H1 (cell line): ENCODE results near the gene TSR1. TPM values are rescaled to one million over a fixed set of nuclear protein-coding genes. Genes with fewer than 3 reads are reported as not detected.

Source experiments
- EZH2 ChIP-seq: fragments of 200-600 bp; sonication (generic); IDR thresholded peaks from 2 replicates; pipeline ENCODE4 v1.7.1; 2012; ENCODE audit warnings: low read depth, mild to moderate bottlenecking, moderate library complexity, low read length, inconsistent platforms; ENCODE audit not compliant: severe bottlenecking
- HDAC2 ChIP-seq, 2 experiments: fragments of 300-600 bp in 1 of 2; sonication (generic) in 1 of 2; IDR thresholded peaks; 2 replicates each; pipeline ENCODE4 v1.6.1; 2011 to 2012; ENCODE audit warnings: low read depth in 2 of 2, low read length in 2 of 2, mild to moderate bottlenecking in 2 of 2, moderate library complexity in 2 of 2, borderline replicate concordance in 1 of 2, inconsistent platforms in 1 of 2
- TBP ChIP-seq: IDR thresholded peaks from 2 replicates; pipeline ENCODE4 v1.6.1; 2011; ENCODE audit warnings: low read depth, low read length, improper control_type of control experiment
- polyA plus RNA-seq, 7 experiments: library from polyadenylated mRNA; depleted of rRNA in 3 of 7; stranded (reverse) in 5 of 7; unstranded in 2 of 7; fragments of >200 nt in 5 of 7; fragments of 200-250 nt in 2 of 7; gene quantifications; 1 replicate in 5 of 7; 2 replicates in 1 of 7; 4 replicates in 1 of 7; pipeline versions ENCODE4 v1.2.1 to v1.2.3, GENCODE V29; 2011 to 2013; ENCODE audit warnings: missing spikeins in 2 of 7, mixed read lengths in 2 of 7
- total RNA-seq: library from RNA; stranded (reverse); fragmentation: NEBNext Ultra II Directional; extraction: Animal tissue kit (Norgen Biotek cat#: 25700); gene quantifications from 2 replicates; pipeline ENCODE4 v1.2.1, GENCODE V29; 2021

The TSR1 gene
- total and polyA plus RNA-seq, 2 of the 8 experiments (the other 6 are each of a cell fraction or from before 2014, with no cell fraction given): 14.5 to 69.7 TPM

GRCh38 chr17:2379489-2380225 is 43.4 kb upstream of the TSR1 start (continued):
- TF ChIP-seq HDAC2 (IDR thresholded peaks at IDR 0.05; ENCODE audit: borderline replicate concordance in 1 of 2, low read depth in 2 of 2, low read length in 2 of 2): no peak
- TF ChIP-seq TBP: no peak
- TF ChIP-seq EZH2: no peak
